ENCODE measurements around the gene DRG2.

DRG2 gene

GRCh38 chr17:18074566-18075272 is 13.0 kb upstream of the DRG2 start:
- no peak for DNase-seq (ENCODE audit: low read depth)

- peak; percentile 51 for DNase-seq (ENCODE audit: low read depth)
These were observed 10.8 kb upstream of the DRG2 start for GRCh38 chr17:18076936-18077335.

GRCh38 chr17:18079543-18079942 is 8.2 kb upstream of the DRG2 start:
- DNase-seq (ENCODE audit: low read depth) = no peak

- no peak for DNase-seq (ENCODE audit: low read depth)
These were observed 3.5 kb upstream of the DRG2 start for GRCh38 chr17:18084256-18084655.

GRCh38 chr17:18089613-18090012 is 1.9 kb downstream of the DRG2 start:
- DNase-seq (ENCODE audit: low read depth) = no peak

GRCh38 chr17:18093616-18094408 is 6.1 kb downstream of the DRG2 start:
- DNase-seq (ENCODE audit: low read depth) = peak; percentile 79

GRCh38 chr17:18094409-18094807 is 6.7 kb downstream of the DRG2 start:
- DNase-seq (ENCODE audit: low read depth) = no peak

GRCh38 chr17:18099516-18099915 is 11.8 kb downstream of the DRG2 start:
- DNase-seq (ENCODE audit: low read depth) = no peak

- DNase-seq (ENCODE audit: low read depth) = no peak
These were observed 12.9 kb downstream of the DRG2 start for GRCh38 chr17:18100616-18101015.

GRCh38 chr17:18101828-18102227 is 14.1 kb downstream of the DRG2 start:
- no peak for DNase-seq (ENCODE audit: low read depth)

GRCh38 chr17:18102640-18103039 is 14.9 kb downstream of the DRG2 start:
- DNase-seq (ENCODE audit: low read depth) = no peak

GRCh38 chr17:18105027-18105426 is 17.3 kb downstream of the DRG2 start:
- no peak for DNase-seq (ENCODE audit: low read depth)

- DNase-seq (ENCODE audit: low read depth) = no peak
These were observed 17.8 kb downstream of the DRG2 start for GRCh38 chr17:18105595-18105994.

GRCh38 chr17:18106211-18106610 is 18.5 kb downstream of the DRG2 start:
- no peak for DNase-seq (ENCODE audit: low read depth)

- DNase-seq (ENCODE audit: low read depth) = no peak
These were observed 19.5 kb downstream of the DRG2 start for GRCh38 chr17:18107061-18107790.

- no peak for DNase-seq (ENCODE audit: low read depth)
These were observed 20.2 kb downstream of the DRG2 start for GRCh38 chr17:18107971-18108370.

- no peak for DNase-seq (ENCODE audit: low read depth)
These were observed 20.9 kb downstream of the DRG2 start, which contains the start of gene MYO15A for GRCh38 chr17:18108401-18109312. TSS of gene MYO15A (plus strand) at chr17:18108756. CDS start at chr17:18118801, 10,045 bp downstream.

GRCh38 chr17:18109935-18110485 is 22.3 kb downstream of the DRG2 start:
- DNase-seq (ENCODE audit: low read depth) = no peak

GRCh38 chr17:18110636-18111145 is 22.9 kb downstream of the DRG2 start:
- no peak for DNase-seq (ENCODE audit: low read depth)

- no peak for DNase-seq (ENCODE audit: low read depth)
These were observed 23.7 kb downstream of the DRG2 start for GRCh38 chr17:18111330-18111971.

- DNase-seq (ENCODE audit: low read depth) = no peak
These were observed 27.8 kb downstream of the DRG2 start for GRCh38 chr17:18115517-18115916.

Data from EH (cell line).